HepG2 (cell line): Measurements from ENCODE around the gene SKP1. TPM values are rescaled to one million over a fixed set of nuclear protein-coding genes. Genes with fewer than 3 reads are reported as not detected.

Experiments used
- ATAC-seq: fragments of 200-7000 bp; cut with Tn5 transposase; 3 replicates; pipeline ENCODE4 v1.9.1; 2020; ENCODE audit warnings: mild to moderate bottlenecking, moderate library complexity
- BruUV-seq: library from RNA; stranded (reverse); fragments of 400-500 nt; replicated peaks from 2 replicates; lab custom pipeline; 2021; lab: Mats Ljungman, UMichigan
- CTCF ChIA-PET: fragments of 300-600 bp; formaldehyde crosslinking; extraction: SDS; loops from one replicate; lab custom pipeline; 2021; ENCODE audit warnings: low total read pairs, inconsistent platforms, low intra/inter-chr PET ratio; lab: Yijun Ruan, JAX
- POLR2A ChIA-PET: fragments of 350-600 bp; sonication (Branson Sonifier 250); formaldehyde crosslinking; loops from one replicate; lab custom pipeline; 2020; ENCODE audit warnings: antibody characterized with exemption, inconsistent platforms; lab: Yijun Ruan, JAX
- DNase-seq: peaks from one replicate; pipeline ENCODE4 v3.0.0-alpha.2; 2015; ENCODE audit warnings: low spot score
- FAIRE-seq: peaks from 3 replicates; lab custom pipeline; 2011; peaks lifted over from hg19 to GRCh38; lab: Jason Lieb, UNC
- H2AFZ ChIP-seq: one replicate; pipeline ENCODE4 v1.6.1; 2011; ENCODE audit warnings: low read length, inconsistent platforms
- H3K27ac ChIP-seq: fragments of 300-600 bp; 3 replicates; pipeline ENCODE4 v1.8.0; 2011; ENCODE audit warnings: mixed run types, mild to moderate bottlenecking, mixed read lengths, low read length, inconsistent platforms; ENCODE audit not compliant: insufficient read depth; ENCODE audit errors: extremely low read length
- H3K27me3 ChIP-seq, 2 experiments: fragments of 200-600 bp in 1 of 2; 2 replicates in 1 of 2; 3 replicates in 1 of 2; pipeline versions ENCODE4 v1.6.0 to v1.8.0; 2011; ENCODE audit warnings: low read length in 2 of 2, mild to moderate bottlenecking in 2 of 2, moderate library complexity in 2 of 2, inconsistent platforms in 1 of 2; ENCODE audit not compliant: insufficient read depth in 2 of 2, control insufficient read depth in 1 of 2
- H3K36me3 ChIP-seq, 2 experiments: fragments of 200-600 bp in 1 of 2; replicated peaks in 1 of 2; 2 replicates in 1 of 2; 3 replicates in 1 of 2; pipeline versions ENCODE4 v1.5.1 to v1.8.0; 2011; ENCODE audit warnings: low read length in 2 of 2, inconsistent platforms in 1 of 2; ENCODE audit not compliant: insufficient read depth in 2 of 2, control insufficient read depth in 1 of 2
- H3K4me1 ChIP-seq: 2 replicates; pipeline ENCODE4 v1.5.1; 2012; ENCODE audit warnings: low read length, inconsistent platforms; ENCODE audit not compliant: insufficient read depth
- H3K4me2 ChIP-seq: 2 replicates; pipeline ENCODE4 v1.6.0; 2011; ENCODE audit warnings: low read depth, low read length, inconsistent platforms
- H3K4me3 ChIP-seq, 3 experiments: fragments of 200-600 bp in 1 of 3; sonication (generic), shearing (Covaris generic) in 1 of 3; replicated peaks in 1 of 3; 2 replicates each; pipeline ENCODE4 v1.5.1; 2011 to 2016; ENCODE audit warnings: low read length in 3 of 3, inconsistent platforms in 2 of 3, low read depth in 2 of 3, mild to moderate bottlenecking in 2 of 3, control low read depth in 1 of 3, mixed read lengths in 1 of 3; ENCODE audit not compliant: insufficient read depth in 1 of 3
- H3K79me2 ChIP-seq: one replicate; pipeline ENCODE4 v1.6.1; 2011; ENCODE audit warnings: low read length, inconsistent platforms; ENCODE audit not compliant: insufficient read depth
- H3K9ac ChIP-seq: 2 replicates; pipeline ENCODE4 v1.6.0; 2011; ENCODE audit warnings: mild to moderate bottlenecking, low read depth, low read length, inconsistent platforms; ENCODE audit not compliant: insufficient read depth
- H3K9me3 ChIP-seq: 2 replicates; pipeline ENCODE4 v1.5.1; 2012; ENCODE audit warnings: mild to moderate bottlenecking, low read length
- H4K20me1 ChIP-seq: 2 replicates; pipeline ENCODE4 v1.6.0; 2011; ENCODE audit warnings: inconsistent platforms, mild to moderate bottlenecking, low read length, moderate library complexity; ENCODE audit not compliant: insufficient read depth
- CHCHD3 ChIP-seq: sonication (generic); formaldehyde crosslinking; IDR thresholded peaks from 2 replicates; pipeline ENCODE4 v1.8.0; 2022; ENCODE audit warnings: mild to moderate bottlenecking, missing genetic modification reagents, moderate library complexity
- EZH2 ChIP-seq: conservative IDR thresholded peaks from 2 replicates; pipeline ENCODE4 v1.6.1; 2012; ENCODE audit warnings: mild to moderate bottlenecking, low read depth, low read length, moderate library complexity
- FIP1L1 ChIP-seq: fragments of 200-400 bp; formaldehyde crosslinking; IDR thresholded peaks from 2 replicates; pipeline ENCODE4 v1.6.1; 2018; ENCODE audit warnings: low read depth, mild to moderate bottlenecking, low read length, moderate library complexity, borderline replicate concordance; ENCODE audit not compliant: insufficient read depth
- HDAC6 ChIP-seq: fragments of 200-600 bp; sonication (generic); IDR thresholded peaks from 2 replicates; pipeline ENCODE4 v1.7.0; 2017; ENCODE audit warnings: mild to moderate bottlenecking, antibody characterized with exemption, low read length, low read depth
- HNF4A ChIP-seq: sonication (generic); formaldehyde crosslinking; IDR thresholded peaks from 2 replicates; pipeline ENCODE4 v1.4.0; 2020; ENCODE audit warnings: missing genetic modification reagents
- MTA1 ChIP-seq: sonication (generic); formaldehyde crosslinking; IDR thresholded peaks from 2 replicates; pipeline ENCODE4 v1.4.0; 2020; ENCODE audit warnings: missing genetic modification reagents, mild to moderate bottlenecking, borderline replicate concordance
- NCOA5 ChIP-seq: sonication (generic); formaldehyde crosslinking; IDR thresholded peaks from 2 replicates; pipeline ENCODE4 v1.4.0; 2020; ENCODE audit warnings: missing genetic modification reagents
- NFE2L2 ChIP-seq: fragments of 150-350 bp; IDR thresholded peaks from 2 replicates; pipeline ENCODE4 v1.6.1; 2014; ENCODE audit warnings: low read length
- NPAS2 ChIP-seq: sonication (generic); formaldehyde crosslinking; IDR thresholded peaks from 2 replicates; pipeline ENCODE4 v1.8.0; 2022; ENCODE audit warnings: mild to moderate bottlenecking, missing genetic modification reagents, borderline replicate concordance
- NR2C2 ChIP-seq: sonication (generic); formaldehyde crosslinking; IDR thresholded peaks from 2 replicates; pipeline ENCODE4 v1.4.0; 2020; ENCODE audit warnings: missing genetic modification reagents, mild to moderate bottlenecking, moderate library complexity, borderline replicate concordance
- TARDBP ChIP-seq: sonication (generic); formaldehyde crosslinking; IDR thresholded peaks from 2 replicates; pipeline ENCODE4 v1.8.0; 2022; ENCODE audit warnings: mild to moderate bottlenecking, missing genetic modification reagents
- UBTF ChIP-seq: sonication (generic); formaldehyde crosslinking; IDR thresholded peaks from 2 replicates; pipeline ENCODE4 v1.4.0; 2020; ENCODE audit warnings: mild to moderate bottlenecking, missing genetic modification reagents
- XRCC5 ChIP-seq: fragments of 200-400 bp; formaldehyde crosslinking; optimal IDR thresholded peaks from 2 replicates; pipeline ENCODE3; 2017; ENCODE audit warnings: mild to moderate bottlenecking, low read length
- ZBTB42 ChIP-seq: sonication (generic); formaldehyde crosslinking; IDR thresholded peaks from 2 replicates; pipeline ENCODE4 v1.5.0; 2020; ENCODE audit warnings: mild to moderate bottlenecking, missing genetic modification reagents
- ZKSCAN8 ChIP-seq: IDR thresholded peaks from 2 replicates; pipeline ENCODE4 v1.6.1; 2016; ENCODE audit warnings: borderline replicate concordance, missing genetic modification reagents, missing compliant biosample characterization
- ZNF292 ChIP-seq: sonication (generic); formaldehyde crosslinking; IDR thresholded peaks from 2 replicates; pipeline ENCODE4 v1.8.1; 2022; ENCODE audit warnings: mild to moderate bottlenecking, low read depth, missing genetic modification reagents, borderline replicate concordance
- ZNF333 ChIP-seq: sonication (generic); formaldehyde crosslinking; IDR thresholded peaks from 2 replicates; pipeline ENCODE4 v1.4.0; 2020; ENCODE audit warnings: mild to moderate bottlenecking, missing genetic modification reagents, borderline replicate concordance
- ZNF761 ChIP-seq: sonication (generic); formaldehyde crosslinking; conservative IDR thresholded peaks from 2 replicates; pipeline ENCODE4 v1.4.0; 2020; ENCODE audit warnings: mild to moderate bottlenecking, missing genetic modification reagents
- ZNF792 ChIP-seq: IDR thresholded peaks from 2 replicates; pipeline ENCODE4 v1.6.1; 2016
- WGBS: methylation state at CpG from one replicate; pipeline ENCODE4 v1.1.6; 2017; ENCODE audit warnings: low lambda C conversion rate; 5-methylcytosine and 5-hydroxymethylcytosine counted together
- in situ Hi-C: cut with HindIII; loops from 2 replicates; pipeline ENCODE4 v1.10.0; 2017; ENCODE audit warnings: low pct_unique_long_range_greater_than_20kb; ENCODE audit not compliant: extremely low pct_ligation_motif_present
- intact Hi-C: fragments of 100-400 bp; cut with micrococcal nuclease; formaldehyde crosslinking; loops from one replicate; pipeline ENCODE4 v1.10.0; 2022; ENCODE audit not compliant: unreplicated experiment
- polyA plus RNA-seq, 8 experiments: library from polyadenylated mRNA; depleted of rRNA in 3 of 8; stranded (reverse) in 7 of 8; unstranded in 1 of 8; fragments of >200 nt; fragmentation: Illumina TruSeq in 4 of 8; extraction: Trizol in 4 of 8; gene quantifications; 2 replicates each; pipeline versions ENCODE4 v1.2.1 to v1.2.3, GENCODE V29; 2011 to 2016; ENCODE audit warnings: low read depth in 4 of 8, missing spikeins in 1 of 8, mixed read lengths in 1 of 8; ENCODE audit not compliant: insufficient read depth in 1 of 8
- total RNA-seq, 5 experiments: library from RNA; depleted of rRNA; stranded (reverse); fragments of >200 nt; fragmentation: Illumina TruSeq; extraction: Trizol; gene quantifications; 2 replicates each; pipeline ENCODE4 v1.2.3, GENCODE V29; 2016; ENCODE audit warnings: low read depth in 1 of 5
- TF ChIP-seq, protein P1 (sequence below): sonication (generic); formaldehyde crosslinking; IDR thresholded peaks from 2 replicates; pipeline ENCODE4 v1.4.0; 2020; ENCODE audit warnings: mild to moderate bottlenecking, missing genetic modification reagents

Gene SKP1
- total and polyA plus RNA-seq, 2 of the 13 experiments (the other 11 are each of a cell fraction or from before 2014, with no cell fraction given): 134 to 340 TPM

DNA sequence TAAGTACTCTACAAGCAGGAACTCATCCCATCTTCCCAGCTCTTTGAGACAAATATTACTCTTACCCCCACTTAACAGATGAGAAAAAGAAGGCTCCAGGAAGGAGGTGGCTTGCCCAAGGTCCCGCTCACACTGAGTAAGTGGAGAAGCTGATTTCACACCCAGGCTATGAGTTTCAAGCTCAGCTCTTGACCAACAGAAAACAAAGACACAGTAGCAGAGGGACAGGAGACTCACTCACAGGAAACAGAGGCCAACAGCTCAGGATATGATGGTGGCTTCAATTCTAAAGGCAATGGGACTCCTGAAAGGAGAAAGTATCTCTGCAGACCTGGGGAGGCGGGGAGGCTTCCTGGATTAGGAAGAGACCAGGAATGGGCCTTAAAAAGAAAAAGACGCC, 69.0 kb downstream of the SKP1 start:
- CTCF ChIA-PET: no interaction called here
- 52% methylated on average over 3 of the region's 3 CpGs for WGBS
- BruUV-seq: no TSS peak

More for the DNA sequence above, 69.0 kb downstream of the SKP1 start:
- DNase-seq (no peak), ATAC-seq (no peak), FAIRE-seq (no peak)
- TF ChIP-seq EZH2 (no peak), UBTF (CRISPR knock-in tag) (no peak), ZBTB42 (no peak), XRCC5 (no peak), MTA1 (CRISPR knock-in tag) (no peak), HNF4A (no peak), ZNF333 (no peak), NFE2L2 (no peak), NPAS2 (CRISPR knock-in tag) (no peak), NCOA5 (no peak), ZKSCAN8 (CRISPR knock-in tag) (no peak), ZNF761 (no peak), FIP1L1 (no peak), CHCHD3 (CRISPR knock-in tag) (no peak), TARDBP (CRISPR knock-in tag) (no peak), ZNF792 (CRISPR knock-in tag) (no peak), NR2C2 (no peak), ZNF292 (no peak), HDAC6 (no peak)
- TF ChIP-seq, protein P1, sequence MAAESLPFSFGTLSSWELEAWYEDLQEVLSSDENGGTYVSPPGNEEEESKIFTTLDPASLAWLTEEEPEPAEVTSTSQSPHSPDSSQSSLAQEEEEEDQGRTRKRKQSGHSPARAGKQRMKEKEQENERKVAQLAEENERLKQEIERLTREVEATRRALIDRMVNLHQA (CRISPR knock-in tag): no peak
- Histone ChIP-seq H3K4me2 (no peak overlapping the region), H3K27me3 (peaks cover 9 to 16% of the 10 kb centered on the region in 2 experiments; a peak in 3 of 5 replicates), H4K20me1 (no peaks in the 10 kb centered on the region), H3K4me1 (peaks cover 74% of the 10 kb centered on the region), H3K79me2 (no peaks in the 10 kb centered on the region), H3K9me3 (no peaks in the 10 kb centered on the region), H3K36me3 (no peaks in the 10 kb centered on the region), H2AFZ (no peak overlapping the region), H3K4me3 (no peak overlapping the region), H3K27ac (no peak overlapping the region), H3K9ac (no peak overlapping the region)
- in situ Hi-C loops: no loop called here
- intact Hi-C loops: no loop called here
- POLR2A ChIA-PET: interaction anchor here (1.1 kb wide), 1 partner anchor 63 kb away, joined by 3 read pairs; no protein-coding TSS in a partner anchor
